MCF 10A (cell line): ENCODE results near the gene SYCP3. TPM values are rescaled to one million over a fixed set of nuclear protein-coding genes. Genes with fewer than 3 reads are reported as not detected.

Experiments
- BruUV-seq: library from RNA; stranded (reverse); fragments of 400-500 nt; replicated peaks from 2 replicates; lab custom pipeline; 2021; lab: Mats Ljungman, UMichigan
- CTCF ChIA-PET: fragments of 300-600 bp; sonication (Branson Sonifier 250); formaldehyde crosslinking; extraction: SDS; loops from one replicate; lab custom pipeline; 2021; ENCODE audit warnings: antibody characterized with exemption, inconsistent platforms; lab: Yijun Ruan, JAX
- POLR2A ChIA-PET: fragments of 300-600, 350-650 bp; sonication (Branson Sonifier 250); formaldehyde crosslinking; extraction: SDS; loops from one replicate; lab custom pipeline; 2020; ENCODE audit warnings: antibody characterized with exemption, inconsistent platforms; lab: Yijun Ruan, JAX
- DNase-seq: peaks from one replicate; pipeline ENCODE4 v3.0.0-alpha.2; 2018; ENCODE audit not compliant: unreplicated experiment
- H3K27ac Mint-ChIP-seq: one replicate; pipeline ENCODE4 v1.8.0; 2022; ENCODE audit warnings: mild to moderate bottlenecking, low read depth, mixed read lengths; ENCODE audit not compliant: unreplicated experiment
- H3K27me3 Mint-ChIP-seq: one replicate; pipeline ENCODE4 v1.8.0; 2022; ENCODE audit warnings: mixed read lengths; ENCODE audit not compliant: insufficient read depth, unreplicated experiment
- H3K36me3 Mint-ChIP-seq: one replicate; pipeline ENCODE4 v1.8.0; 2022; ENCODE audit warnings: mild to moderate bottlenecking, moderate library complexity, mixed read lengths; ENCODE audit not compliant: insufficient read depth, unreplicated experiment
- H3K4me1 Mint-ChIP-seq: one replicate; pipeline ENCODE4 v1.8.0; 2022; ENCODE audit warnings: mixed read lengths; ENCODE audit not compliant: insufficient read depth, unreplicated experiment
- H3K4me3 Mint-ChIP-seq: one replicate; pipeline ENCODE4 v1.8.0; 2022; ENCODE audit warnings: mild to moderate bottlenecking, moderate library complexity, mixed read lengths; ENCODE audit not compliant: unreplicated experiment
- H3K9me3 Mint-ChIP-seq: one replicate; pipeline ENCODE4 v1.8.0; 2022; ENCODE audit warnings: mixed read lengths; ENCODE audit not compliant: unreplicated experiment
- intact Hi-C: fragments of 100-400 bp; cut with micrococcal nuclease; formaldehyde crosslinking; loops from 2 replicates; pipeline ENCODE4 v1.14.1; 2022
- total RNA-seq: library from RNA; stranded (reverse); gene quantifications from 2 replicates; pipeline ENCODE4 v1.2.3, GENCODE V29; 2022
- TF ChIP-seq, protein P1 (sequence below): fragments of 200-600 bp; IDR thresholded peaks from one replicate; pipeline ENCODE4 v1.8.0; 2022; ENCODE audit warnings: antibody characterized with exemption, mild to moderate bottlenecking; ENCODE audit not compliant: unreplicated experiment

The SYCP3 gene
- total RNA-seq, 1 experiment from 2014 or later, result not detected

DNA sequence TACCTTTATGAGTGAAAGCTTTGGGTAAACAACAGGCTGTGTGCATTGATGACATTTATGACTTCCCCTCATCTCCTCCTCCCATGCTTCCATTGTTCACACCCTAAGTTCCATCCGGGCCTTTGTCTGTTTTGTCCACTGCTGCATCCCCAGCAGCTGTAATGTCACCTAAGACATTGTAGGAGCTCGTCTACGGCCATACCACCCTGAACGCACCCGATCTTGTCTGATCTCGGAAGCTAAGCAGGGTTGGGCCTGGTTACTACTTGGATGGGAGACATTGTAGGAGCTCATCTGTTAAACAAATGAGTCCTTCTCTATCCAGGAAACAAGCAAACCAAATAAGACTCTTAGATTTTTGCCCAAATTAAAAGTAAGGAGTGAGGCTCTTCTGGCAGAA, 40.4 kb upstream of the SYCP3 start:
- Mint-ChIP-seq H3K9me3 (no peaks in the 10 kb centered on the region), H3K27me3 (no peaks in the 10 kb centered on the region), H3K36me3 (peaks cover 3% of the 10 kb centered on the region), H3K4me3 (no peak overlapping the region), H3K4me1 (no peaks in the 10 kb centered on the region), H3K27ac (no peak overlapping the region)
- DNase-seq, result no peak
- ChIA-PET CTCF (interaction anchor here (0.6 to 4.2 kb wide), 9 partner anchors 14 to 990 kb away, joined by 3 to 24 read pairs (median 5); partner anchors contain the start of gene GNPTAB), POLR2A (interaction anchor here (0.7 to 1.4 kb wide), 2 partner anchors 13 to 1514 kb away, joined by 3 read pairs; no protein-coding TSS in a partner anchor)
- intact Hi-C loops, result loop anchor here (10.0 kb wide), 1 partner anchor 1035 kb away; no protein-coding TSS in a partner anchor
- TF ChIP-seq, protein P1, sequence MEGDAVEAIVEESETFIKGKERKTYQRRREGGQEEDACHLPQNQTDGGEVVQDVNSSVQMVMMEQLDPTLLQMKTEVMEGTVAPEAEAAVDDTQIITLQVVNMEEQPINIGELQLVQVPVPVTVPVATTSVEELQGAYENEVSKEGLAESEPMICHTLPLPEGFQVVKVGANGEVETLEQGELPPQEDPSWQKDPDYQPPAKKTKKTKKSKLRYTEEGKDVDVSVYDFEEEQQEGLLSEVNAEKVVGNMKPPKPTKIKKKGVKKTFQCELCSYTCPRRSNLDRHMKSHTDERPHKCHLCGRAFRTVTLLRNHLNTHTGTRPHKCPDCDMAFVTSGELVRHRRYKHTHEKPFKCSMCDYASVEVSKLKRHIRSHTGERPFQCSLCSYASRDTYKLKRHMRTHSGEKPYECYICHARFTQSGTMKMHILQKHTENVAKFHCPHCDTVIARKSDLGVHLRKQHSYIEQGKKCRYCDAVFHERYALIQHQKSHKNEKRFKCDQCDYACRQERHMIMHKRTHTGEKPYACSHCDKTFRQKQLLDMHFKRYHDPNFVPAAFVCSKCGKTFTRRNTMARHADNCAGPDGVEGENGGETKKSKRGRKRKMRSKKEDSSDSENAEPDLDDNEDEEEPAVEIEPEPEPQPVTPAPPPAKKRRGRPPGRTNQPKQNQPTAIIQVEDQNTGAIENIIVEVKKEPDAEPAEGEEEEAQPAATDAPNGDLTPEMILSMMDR, result no peak
- BruUV-seq, result no TSS peak

DNA sequence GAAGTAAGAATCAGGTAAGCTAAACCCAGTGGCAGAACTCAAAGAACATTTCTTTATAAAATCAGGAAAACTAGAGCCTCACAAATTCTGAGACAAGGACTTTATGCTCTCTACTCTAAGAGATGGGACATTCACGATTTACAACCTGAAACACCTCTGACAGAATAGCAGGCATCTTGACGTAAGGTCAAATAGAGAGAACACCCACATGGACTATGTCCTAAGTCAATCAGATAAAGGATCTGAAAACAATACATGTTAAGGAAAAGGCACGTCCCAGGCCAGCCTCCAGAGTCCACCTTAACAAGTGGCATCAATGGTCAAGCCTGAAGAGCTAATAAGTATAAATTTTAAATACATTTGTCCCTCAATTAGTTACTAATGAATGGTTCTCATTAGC, 39.9 kb upstream of the SYCP3 start:
- ChIA-PET POLR2A (interaction anchor here (1.4 kb wide), 1 partner anchor 13 kb away, joined by 3 read pairs; no protein-coding TSS in a partner anchor), CTCF (interaction anchor here (0.6 to 4.2 kb wide), 6 partner anchors 14 to 364 kb away, joined by 3 to 24 read pairs (median 4); partner anchors contain the start of gene GNPTAB)
- TF ChIP-seq, protein P1, result no peak
- intact Hi-C loops, result loop anchor here (10.0 kb wide), 1 partner anchor 1036 kb away; no protein-coding TSS in a partner anchor
- H3K9me3 Mint-ChIP-seq, result no peaks in the 10 kb centered on the region
- no peak overlapping the region for H3K27ac Mint-ChIP-seq
- no peaks in the 10 kb centered on the region for H3K36me3 Mint-ChIP-seq
- no peaks in the 10 kb centered on the region for H3K4me1 Mint-ChIP-seq
- BruUV-seq, result no TSS peak
- no peaks in the 10 kb centered on the region for H3K27me3 Mint-ChIP-seq
- H3K4me3 Mint-ChIP-seq, result no peak overlapping the region
- DNase-seq, result no peak

DNA sequence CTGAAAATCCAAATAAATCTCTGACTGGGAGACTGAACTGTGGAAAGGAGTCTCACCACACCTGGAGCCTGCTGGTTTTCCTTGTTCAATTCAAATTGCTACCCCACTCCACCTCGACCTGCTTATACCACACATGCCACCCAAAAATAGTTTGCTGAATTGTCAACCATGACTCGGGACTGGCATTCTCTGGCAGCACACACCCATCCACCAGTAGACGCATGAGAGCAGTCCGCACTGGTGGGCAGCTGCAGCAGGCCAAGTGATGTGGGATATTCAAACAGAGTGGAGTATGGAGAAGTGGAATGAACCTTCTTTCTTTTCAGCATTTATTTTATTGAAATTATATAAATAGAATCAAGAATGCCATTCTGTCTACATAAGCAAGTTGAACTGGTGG, 38.7 kb upstream of the SYCP3 start:
- intact Hi-C loops, result loop anchor here (10.0 kb wide), 1 partner anchor 1037 kb away; no protein-coding TSS in a partner anchor
- Mint-ChIP-seq H3K27me3 (no peaks in the 10 kb centered on the region), H3K9me3 (no peaks in the 10 kb centered on the region), H3K4me3 (no peak overlapping the region), H3K4me1 (no peaks in the 10 kb centered on the region), H3K27ac (no peak overlapping the region), H3K36me3 (no peaks in the 10 kb centered on the region)
- ChIA-PET CTCF (interaction anchor here (0.5 to 3.1 kb wide), 5 partner anchors 8 to 371 kb away, joined by 3 to 16 read pairs (median 4); partner anchors contain the start of gene GNPTAB), POLR2A (interaction anchor here (0.6 to 1.5 kb wide), 4 partner anchors 15 to 60 kb away, joined by 3 to 4 read pairs (median 3); partner anchors contain the start of gene GNPTAB)
- no peak for DNase-seq
- TF ChIP-seq, protein P1, result no peak
- BruUV-seq, result no TSS peak

DNA sequence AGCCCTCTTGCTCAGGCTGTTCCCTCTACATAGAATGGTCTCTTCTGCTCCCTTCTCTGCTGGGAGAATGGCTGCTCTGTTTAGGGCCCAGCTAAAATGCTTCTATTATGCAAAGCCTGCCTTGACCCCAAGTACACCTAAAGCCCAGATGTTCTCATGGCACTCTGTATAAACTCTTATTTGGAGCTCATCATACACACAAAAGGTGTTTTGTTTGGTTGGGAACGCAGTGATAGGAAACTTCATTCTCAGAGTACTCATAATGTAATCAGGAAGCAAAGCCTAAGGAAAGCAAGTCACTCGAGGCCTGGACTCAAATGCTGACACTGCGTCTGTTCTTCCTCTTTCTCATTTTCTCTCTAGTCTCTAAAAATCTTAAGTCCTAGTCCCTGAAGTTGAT, 38.2 kb upstream of the SYCP3 start:
- no peaks in the 10 kb centered on the region for H3K36me3 Mint-ChIP-seq
- BruUV-seq, result no TSS peak
- TF ChIP-seq, protein P1, result no peak

More for the DNA sequence above, 38.2 kb upstream of the SYCP3 start:
- ChIA-PET POLR2A (interaction anchor here (1.3 to 1.5 kb wide), 2 partner anchors 47 to 53 kb away, joined by 3 to 4 read pairs; partner anchors contain the start of gene GNPTAB), CTCF (interaction anchor here (0.5 to 3.1 kb wide), 8 partner anchors 8 to 371 kb away, joined by 3 to 16 read pairs (median 4); partner anchors contain the start of gene GNPTAB)
- no peaks in the 10 kb centered on the region for H3K27me3 Mint-ChIP-seq
- no peak overlapping the region for H3K27ac Mint-ChIP-seq
- no peak for DNase-seq
- no peak overlapping the region for H3K4me3 Mint-ChIP-seq
- no peaks in the 10 kb centered on the region for H3K4me1 Mint-ChIP-seq
- intact Hi-C loops, result loop anchor here (10.0 kb wide), 1 partner anchor 1037 kb away; no protein-coding TSS in a partner anchor
- H3K9me3 Mint-ChIP-seq, result no peaks in the 10 kb centered on the region
